ENCODE results near the gene ABCC12. TPM values are rescaled to one million over a fixed set of nuclear protein-coding genes. Genes with fewer than 3 reads are reported as not detected.

Gene ABCC12
- total and polyA plus RNA-seq, 2 of the 8 experiments (the other 6 are each of a cell fraction or from before 2014, with no cell fraction given), result 0.05 TPM; not detected in 1

DNA sequence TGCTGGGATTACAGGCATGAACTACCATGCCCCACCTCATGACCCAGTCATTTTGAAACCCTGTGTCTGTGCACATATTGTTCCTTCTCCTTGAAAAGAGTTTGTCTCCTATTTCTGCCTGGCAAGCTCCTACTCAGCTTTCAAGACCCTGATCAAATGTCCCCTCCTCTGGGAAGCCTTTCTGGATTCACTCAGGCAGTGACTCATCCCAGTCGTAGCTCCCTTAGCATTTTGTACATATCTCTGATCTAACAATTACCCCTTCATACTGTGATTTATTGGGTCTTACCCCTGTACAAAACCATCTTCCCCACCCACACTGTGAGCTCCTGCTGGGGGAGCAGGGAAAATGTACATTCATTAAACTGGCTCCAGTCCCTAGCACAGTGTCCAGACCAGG, 18.1 kb upstream of the ABCC12 start:
- H3K27me3 ChIP-seq (replicated peaks in 1 of 4; ENCODE audit: control insufficient read depth in 3 of 4, extremely low read depth in 1 of 4, insufficient read depth in 3 of 4, low read length in 3 of 4), result no peaks in the 10 kb centered on the region
- H4K5ac ChIP-seq (ENCODE audit: insufficient read length, low read depth, low read length), result no peak overlapping the region
- no peaks in the 10 kb centered on the region for H3K79me1 ChIP-seq (ENCODE audit: low read depth, low read length)
- H2AK5ac ChIP-seq (ENCODE audit: low read depth, low read length), result no peak overlapping the region
- no peak overlapping the region for H4K91ac ChIP-seq (replicated peaks; ENCODE audit: insufficient read length, low read length)
- no peak overlapping the region for H2BK120ac ChIP-seq (replicated peaks; ENCODE audit: low read depth, low read length)
- H4K8ac ChIP-seq (ENCODE audit: extremely low read depth, insufficient read depth, low read length), result no peak overlapping the region
- no peak overlapping the region for H3K4me3 ChIP-seq (ENCODE audit: extremely low read depth in 1 of 4, insufficient read depth in 2 of 4, low read depth in 3 of 4, low read length in 4 of 4)
- H3K23ac ChIP-seq (ENCODE audit: insufficient read length), result no peak overlapping the region
- no peak overlapping the region for H2BK20ac ChIP-seq (ENCODE audit: low read length)
- no peaks in the 10 kb centered on the region for H3K23me2 ChIP-seq (ENCODE audit: low read depth, low read length)
- no peaks in the 10 kb centered on the region for H3K4me1 ChIP-seq (replicated peaks in 1 of 4; ENCODE audit: control insufficient read depth in 3 of 4, insufficient read depth in 4 of 4, low read length in 3 of 4)
- no peaks in the 10 kb centered on the region for H4K20me1 ChIP-seq (replicated peaks in 1 of 2; ENCODE audit: control insufficient read depth in 1 of 2, insufficient read depth in 2 of 2, low read length in 2 of 2)
- H3K4ac ChIP-seq (replicated peaks; ENCODE audit: insufficient read length, low read depth, low read length), result no peak overlapping the region
- no peak overlapping the region for H2BK5ac ChIP-seq (ENCODE audit: low read depth, low read length)
- no peak overlapping the region for H3K56ac ChIP-seq (replicated peaks; ENCODE audit: insufficient read length, low read depth, low read length)
- no peak overlapping the region for H2BK15ac ChIP-seq (ENCODE audit: low read length)
- H3K9ac ChIP-seq (replicated peaks in 1 of 4; ENCODE audit: extremely low read depth in 1 of 4, low read depth in 3 of 4, low read length in 3 of 4), result no peak overlapping the region
- no peak overlapping the region for H2BK12ac ChIP-seq (ENCODE audit: low read depth, low read length)
- H3K18ac ChIP-seq (ENCODE audit: extremely low read depth, low read length), result no peak overlapping the region
- ChIA-PET POLR2A (ENCODE audit: partially characterized antibody) (no interaction called here), CTCF (ENCODE audit: partially characterized antibody) (interaction anchor here (0.7 to 4.6 kb wide), 4 partner anchors 9 to 1067 kb away, joined by 3 to 25 read pairs (median 3); no protein-coding TSS in a partner anchor)
- H3K4me2 ChIP-seq (ENCODE audit: insufficient read depth in 1 of 2, low read depth in 2 of 2, low read length in 2 of 2), result no peak overlapping the region
- no peak overlapping the region for H3K14ac ChIP-seq (ENCODE audit: insufficient read length)
- WGBS, 2 experiments (ENCODE audit: extremely low coverage in 1 of 2, insufficient coverage in 1 of 2, insufficient read length in 1 of 2, insufficient replicate concordance in 2 of 2, low coverage in 1 of 2, low lambda C conversion rate in 2 of 2, missing lambda C conversion rate in 1 of 2), result 50% methylated on average over 1 of the region's 1 CpG; no CpG with 5 or more reads in 1 of the 2 experiments
- H3K9me3 ChIP-seq (ENCODE audit: insufficient read depth in 2 of 2, low read depth in 1 of 2, low read length in 1 of 2), result no peaks in the 10 kb centered on the region
- FAIRE-seq (no peak), DNase-seq (ENCODE audit: low read depth in 1 of 2, low spot score in 2 of 2) (no peak)
- H3K79me2 ChIP-seq (ENCODE audit: control insufficient read depth in 1 of 2, insufficient read depth in 2 of 2, low read length in 2 of 2), result no peaks in the 10 kb centered on the region
- TF ChIP-seq POU5F1 (IDR thresholded peaks at IDR 0.05; ENCODE audit: low read depth, low read length), result no peak
- TF ChIP-seq SIRT6 (IDR thresholded peaks at IDR 0.05; ENCODE audit: low read length), result no peak
- TF ChIP-seq, protein P1, sequence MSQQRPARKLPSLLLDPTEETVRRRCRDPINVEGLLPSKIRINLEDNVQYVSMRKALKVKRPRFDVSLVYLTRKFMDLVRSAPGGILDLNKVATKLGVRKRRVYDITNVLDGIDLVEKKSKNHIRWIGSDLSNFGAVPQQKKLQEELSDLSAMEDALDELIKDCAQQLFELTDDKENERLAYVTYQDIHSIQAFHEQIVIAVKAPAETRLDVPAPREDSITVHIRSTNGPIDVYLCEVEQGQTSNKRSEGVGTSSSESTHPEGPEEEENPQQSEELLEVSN (IDR thresholded peaks at IDR 0.05), result no peak
- TF ChIP-seq POLR2AphosphoS5 (IDR thresholded peaks at IDR 0.05; ENCODE audit: low read depth, low read length), result no peak
- TF ChIP-seq HDAC6 (IDR thresholded peaks at IDR 0.05; ENCODE audit: low read depth, low read length), result no peak
- no peak for TF ChIP-seq FOSL1 (IDR thresholded peaks at IDR 0.05; ENCODE audit: insufficient read depth, low read depth, low read length)
- no peak for TF ChIP-seq CREB1 (IDR thresholded peaks at IDR 0.05)
- TF ChIP-seq SP2 (IDR thresholded peaks at IDR 0.05; ENCODE audit: low read length), result no peak
- no peak for TF ChIP-seq RAD21 (IDR thresholded peaks at IDR 0.05 in 1 of 2, conservative IDR thresholded peaks at IDR 0.05 in 1 of 2; ENCODE audit: low read depth in 2 of 2, low read length in 2 of 2)
- TF ChIP-seq GABPA (IDR thresholded peaks at IDR 0.05; ENCODE audit: borderline replicate concordance, insufficient read depth, low read length), result no peak
- no peak for TF ChIP-seq RXRA (IDR thresholded peaks at IDR 0.05; ENCODE audit: insufficient read depth, low read depth, low read length)
- TF ChIP-seq HDAC2 (IDR thresholded peaks at IDR 0.05; ENCODE audit: borderline replicate concordance in 1 of 2, low read depth in 2 of 2, low read length in 2 of 2), result no peak
- no peak for TF ChIP-seq TBP (IDR thresholded peaks at IDR 0.05; ENCODE audit: low read depth, low read length)
- no peaks in the 10 kb centered on the region for H3K36me3 ChIP-seq (ENCODE audit: control insufficient read depth in 2 of 4, insufficient read depth in 4 of 4, low read length in 3 of 4)
- no peak overlapping the region for H2AFZ ChIP-seq (ENCODE audit: low read length)
- no peak overlapping the region for H3K27ac ChIP-seq (ENCODE audit: low read depth, low read length)

Measured in H1 (cell line).